ENCODE data around the gene STXBP4. TPM values are rescaled to one million over a fixed set of nuclear protein-coding genes. Genes with fewer than 3 reads are reported as not detected.

STXBP4 gene
- polyA plus RNA-seq, 1 of the 3 experiments (the other 2 are of a cell fraction), result 2.8 TPM

- TF ChIP-seq USF1 (IDR thresholded peaks at IDR 0.05; ENCODE audit: borderline replicate concordance, low read depth) (no peak), GATA2 (CRISPR knock-in tag; IDR thresholded peaks at IDR 0.05) (no peak; the same call in 1 of the 2 replicates)
Observed at GRCh38 chr17:54967621-54968261, 824 bp upstream of the STXBP4 start (continued).

GRCh38 chr17:54968988-54969332 is 395 bp downstream of the STXBP4 start:
- Histone ChIP-seq H3K4me2 (peak overlapping the region; percentile 90), H3K4me3 (ENCODE audit: low read depth in 2 of 2, low read length in 1 of 2) (peak overlapping the region; percentile 93 to 99)

DNA sequence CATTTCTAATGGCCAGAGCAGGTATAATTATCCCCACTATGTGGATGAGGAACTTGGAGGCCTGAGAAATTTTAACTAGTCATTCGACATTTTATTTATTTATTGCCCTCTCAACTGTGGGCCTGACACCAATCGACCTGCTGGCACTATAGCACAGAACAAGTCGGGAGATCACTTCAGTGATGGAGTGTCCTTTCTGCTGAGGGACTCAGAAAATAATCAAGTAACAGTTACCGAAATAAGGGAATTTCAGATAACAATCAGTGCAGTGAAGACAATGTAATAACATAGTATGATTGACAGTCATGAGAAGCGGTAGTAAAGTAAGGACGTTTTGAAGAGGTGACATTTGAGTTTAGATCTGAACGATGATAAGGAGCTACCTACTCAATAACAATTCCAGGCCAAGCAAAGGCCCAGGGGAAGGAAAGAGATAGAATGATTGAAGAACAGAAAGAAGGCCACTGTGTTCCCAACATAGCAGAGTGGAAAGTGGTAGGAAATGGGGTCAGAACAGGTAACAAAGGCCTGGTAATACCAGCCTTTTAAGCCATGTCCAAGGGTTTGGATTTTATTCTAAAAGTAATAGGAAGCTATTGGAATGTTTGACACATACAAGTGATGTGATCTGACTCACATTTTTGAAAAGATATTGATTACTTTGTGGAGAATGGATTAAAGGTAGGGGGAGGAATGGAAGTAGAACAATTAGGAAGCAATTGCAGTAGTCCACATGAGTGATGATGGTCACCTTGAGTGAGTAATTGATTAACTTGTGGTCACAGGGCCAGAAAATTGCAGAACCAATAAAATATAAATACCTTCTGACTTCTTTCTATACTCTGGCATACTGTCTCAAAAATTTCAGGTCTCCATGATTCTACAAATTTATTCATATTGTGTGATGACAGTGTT is 1.4 kb downstream of the STXBP4 start:
- Histone ChIP-seq H3K9me3 (no peaks in the 10 kb centered on the region), H2AFZ (ENCODE audit: low read depth) (peak overlapping the region; percentile 97), H3K9me2 (no peaks in the 10 kb centered on the region), H3K4me2 (peak overlapping the region; percentile 90), H3F3A (replicated peaks; ENCODE audit: insufficient read depth) (no peaks in the 10 kb centered on the region), H3K4me1 (ENCODE audit: control insufficient read depth in 1 of 2, insufficient read depth in 2 of 2, low read depth in 1 of 2, low read length in 1 of 2) (peaks cover 0 to 31% of the 10 kb centered on the region in 2 experiments; a peak in 2 of 4 replicates), H3K79me2 (ENCODE audit: insufficient read depth) (peaks cover 71% of the 10 kb centered on the region), H3K36me3 (replicated peaks in 1 of 2; ENCODE audit: control insufficient read depth in 1 of 2, insufficient read depth in 2 of 2, low read length in 1 of 2) (peaks cover 10% of the 10 kb centered on the region in 2 experiments), H3K9ac (peak overlapping the region; percentile 87), H4K20me1 (ENCODE audit: insufficient read depth) (no peaks in the 10 kb centered on the region), H3K27me3 (ENCODE audit: insufficient read depth) (no peaks in the 10 kb centered on the region), H3K27ac (ENCODE audit: low read depth in 2 of 2, low read length in 1 of 2) (peak overlapping the region; percentile 75 to 97; a peak in 3 of 4 replicates), H3K4me3 (ENCODE audit: low read depth in 2 of 2, low read length in 1 of 2) (peak overlapping the region; percentile 93 to 99)
- no peak for DNase-seq
- CTCF ChIA-PET, result interaction anchor here (0.9 to 2.3 kb wide), 10 partner anchors 8 to 544 kb away, joined by 3 to 7 read pairs (median 3); no protein-coding TSS in a partner anchor
- WGBS (ENCODE audit: low lambda C conversion rate), result 41% methylated on average over 7 of the region's 7 CpGs
- POLR2A ChIA-PET, result interaction anchor here (0.6 to 1.4 kb wide), 2 partner anchors 66 to 491 kb away, joined by 3 read pairs; no protein-coding TSS in a partner anchor
- TF ChIP-seq RAD21 (IDR thresholded peaks at IDR 0.05; ENCODE audit: low read length), result no peak
- 0 out of 2 replicates have a peak, but pooled peaks have one; percentile 4 for TF ChIP-seq RCOR1 (IDR thresholded peaks at IDR 0.05; ENCODE audit: low read length)
- TF ChIP-seq RXRA (IDR thresholded peaks at IDR 0.05; ENCODE audit: borderline replicate concordance, low read depth), result no peak
- no peak for TF ChIP-seq MEF2A (IDR thresholded peaks at IDR 0.05; ENCODE audit: borderline replicate concordance, low read depth)
- TF ChIP-seq YY1 (IDR thresholded peaks at IDR 0.05; ENCODE audit: low read depth), result no peak
- no peak for TF ChIP-seq FOXM1 (IDR thresholded peaks at IDR 0.05; ENCODE audit: low read depth)
- no peak for TF ChIP-seq NFIC (IDR thresholded peaks at IDR 0.05; ENCODE audit: borderline replicate concordance)
- TF ChIP-seq GATA2 (CRISPR knock-in tag; IDR thresholded peaks at IDR 0.05), result peak; percentile 57
- TF ChIP-seq CHD2 (IDR thresholded peaks at IDR 0.05; ENCODE audit: low read length, partially characterized antibody), result no peak
- no peak for TF ChIP-seq EZH2phosphoT487 (IDR thresholded peaks at IDR 0.05; ENCODE audit: borderline replicate concordance, low read depth)
- no peak for TF ChIP-seq TEAD4 (IDR thresholded peaks at IDR 0.05; ENCODE audit: borderline replicate concordance, insufficient read depth)
- TF ChIP-seq MXI1 (IDR thresholded peaks at IDR 0.05; ENCODE audit: low read depth, low read length), result no peak
- TF ChIP-seq MAX (IDR thresholded peaks at IDR 0.05; ENCODE audit: low read depth), result no peak

More at GRCh38 chr17:54968988-54969332, 395 bp downstream of the STXBP4 start:
- ChIA-PET POLR2A (interaction anchor here (0.6 to 1.4 kb wide), 2 partner anchors 65 to 492 kb away, joined by 3 read pairs; no protein-coding TSS in a partner anchor), CTCF (interaction anchor here (1.0 to 2.3 kb wide), 9 partner anchors 9 to 545 kb away, joined by 3 to 7 read pairs (median 3); no protein-coding TSS in a partner anchor)
- no peaks in the 10 kb centered on the region for H4K20me1 ChIP-seq (ENCODE audit: insufficient read depth)
- no peaks in the 10 kb centered on the region for H3K27me3 ChIP-seq (ENCODE audit: insufficient read depth)
- 2% methylated on average over 12 of the region's 13 CpGs for WGBS (ENCODE audit: low lambda C conversion rate)
- peaks cover 19 to 20% of the 10 kb centered on the region in 2 experiments for H3K36me3 ChIP-seq (replicated peaks in 1 of 2; ENCODE audit: control insufficient read depth in 1 of 2, insufficient read depth in 2 of 2, low read length in 1 of 2)
- DNase-seq, result peak; percentile 69
- peaks cover 73% of the 10 kb centered on the region for H3K79me2 ChIP-seq (ENCODE audit: insufficient read depth)
- H3K9me2 ChIP-seq, result no peaks in the 10 kb centered on the region
- no peaks in the 10 kb centered on the region for H3K9me3 ChIP-seq
- peaks cover 5% of the 10 kb centered on the region for H3F3A ChIP-seq (replicated peaks; ENCODE audit: insufficient read depth)
- H2AFZ ChIP-seq (ENCODE audit: low read depth), result peak overlapping the region; percentile 97
- peak overlapping the region; percentile 75 to 97 for H3K27ac ChIP-seq (ENCODE audit: low read depth in 2 of 2, low read length in 1 of 2)
- H3K9ac ChIP-seq, result peak overlapping the region; percentile 87
- peak; percentile 77 for TF ChIP-seq MXI1 (IDR thresholded peaks at IDR 0.05; ENCODE audit: low read depth, low read length)
- no peak for TF ChIP-seq ELF1 (IDR thresholded peaks at IDR 0.05)
- TF ChIP-seq YY1 (IDR thresholded peaks at IDR 0.05; ENCODE audit: low read depth), result 0 out of 2 replicates have a peak, but pooled peaks have one; percentile 1
- peaks cover 0 to 29% of the 10 kb centered on the region in 2 experiments; a peak in 2 of 4 replicates for H3K4me1 ChIP-seq (ENCODE audit: control insufficient read depth in 1 of 2, insufficient read depth in 2 of 2, low read depth in 1 of 2, low read length in 1 of 2)
